ENCODE measurements around the gene DKK3. TPM values are rescaled to one million over a fixed set of nuclear protein-coding genes. Genes with fewer than 3 reads are reported as not detected.

The DKK3 gene
- total RNA-seq, 1 donor from 2014 or later: 769 TPM

- no peak for DNase-seq
- intact Hi-C loops (cut with micrococcal nuclease): no loop called here
- Histone ChIP-seq H3K4me3 (no peak overlapping the region), H3K9me3 (replicated peaks) (no peaks in the 10 kb centered on the region), H3K27me3 (ENCODE audit: low read depth) (no peaks in the 10 kb centered on the region), H3K36me3 (no peaks in the 10 kb centered on the region), H3K27ac (replicated peaks) (no peak overlapping the region), H3K4me1 (peaks cover 41% of the 10 kb centered on the region)
- no peak for TF ChIP-seq CTCF (IDR thresholded peaks at IDR 0.05; ENCODE audit: borderline replicate concordance)
These were observed 7.1 kb upstream of the DKK3 start for GRCh38 chr11:12015486-12015885.

- no peak overlapping the region for H3K4me3 ChIP-seq
- H3K9me3 ChIP-seq (replicated peaks): no peaks in the 10 kb centered on the region
- no peaks in the 10 kb centered on the region for H3K27me3 ChIP-seq (ENCODE audit: low read depth)
- peaks cover 35% of the 10 kb centered on the region for H3K4me1 ChIP-seq
- DNase-seq: no peak
- TF ChIP-seq CTCF (IDR thresholded peaks at IDR 0.05; ENCODE audit: borderline replicate concordance): no peak
- H3K27ac ChIP-seq (replicated peaks): no peak overlapping the region
- intact Hi-C loops (cut with micrococcal nuclease): no loop called here
- H3K36me3 ChIP-seq: no peaks in the 10 kb centered on the region
These were observed 5.4 kb upstream of the DKK3 start for GRCh38 chr11:12013781-12014180.

- Histone ChIP-seq H3K4me1 (peaks cover 48% of the 10 kb centered on the region), H3K9me3 (replicated peaks) (no peaks in the 10 kb centered on the region), H3K36me3 (no peaks in the 10 kb centered on the region), H3K27me3 (ENCODE audit: low read depth) (peaks cover 18% of the 10 kb centered on the region), H3K4me3 (peak overlapping the region; percentile 82), H3K27ac (replicated peaks) (peak overlapping the region; percentile 86)
- intact Hi-C loops (cut with micrococcal nuclease): no loop called here
- DNase-seq: no peak
- no peak for TF ChIP-seq CTCF (IDR thresholded peaks at IDR 0.05; ENCODE audit: borderline replicate concordance)
These were observed 1.3 kb upstream of the DKK3 start for GRCh38 chr11:12009617-12010321.

- Histone ChIP-seq H3K27ac (replicated peaks) (peak overlapping the region; percentile 86), H3K4me3 (peak overlapping the region; percentile 82), H3K36me3 (no peaks in the 10 kb centered on the region), H3K27me3 (ENCODE audit: low read depth) (peaks cover 18% of the 10 kb centered on the region), H3K9me3 (replicated peaks) (no peaks in the 10 kb centered on the region), H3K4me1 (peaks cover 56% of the 10 kb centered on the region)
- intact Hi-C loops (cut with micrococcal nuclease): no loop called here
- TF ChIP-seq CTCF (IDR thresholded peaks at IDR 0.05; ENCODE audit: borderline replicate concordance): no peak
- DNase-seq: peak; percentile 61
These were observed 577 bp upstream of the DKK3 start for GRCh38 chr11:12008790-12009616.

- Histone ChIP-seq H3K27ac (replicated peaks) (peak overlapping the region; percentile 86), H3K27me3 (ENCODE audit: low read depth) (peaks cover 18% of the 10 kb centered on the region), H3K4me3 (peak overlapping the region; percentile 82), H3K9me3 (replicated peaks) (no peaks in the 10 kb centered on the region), H3K4me1 (peaks cover 65% of the 10 kb centered on the region), H3K36me3 (no peaks in the 10 kb centered on the region)
- no peak for DNase-seq
- intact Hi-C loops (cut with micrococcal nuclease): no loop called here
- no peak for TF ChIP-seq CTCF (IDR thresholded peaks at IDR 0.05; ENCODE audit: borderline replicate concordance)
These were observed 1.2 kb downstream of the DKK3 start for GRCh38 chr11:12007230-12007593.
